Cardiac muscle cell (in vitro differentiated cells and primary cell): ENCODE measurements around the gene LCA5L. TPM values are rescaled to one million over a fixed set of nuclear protein-coding genes. Genes with fewer than 3 reads are reported as not detected.

Experiments used
- DNase-seq, 2 donors: peaks; one replicate each; pipeline versions ENCODE4 v3.0.0 to v3.0.0-alpha.2; 2010 to 2017; ENCODE audit warnings: low read depth in 1 of 2, low spot score in 1 of 2
- H3K27ac ChIP-seq: fragments of 200-600 bp; sonication (generic); 2 replicates; pipeline ENCODE4 v1.5.1; 2016
- H3K27me3 ChIP-seq: fragments of 200-600 bp; sonication (generic); 2 replicates; pipeline ENCODE4 v1.6.0; 2016; ENCODE audit warnings: control low read depth
- H3K36me3 ChIP-seq: fragments of 200-600 bp; sonication (generic); 2 replicates; pipeline ENCODE4 v1.5.1; 2016; ENCODE audit warnings: control low read depth
- H3K4me1 ChIP-seq: fragments of 200-600 bp; sonication (generic); 2 replicates; pipeline ENCODE4 v1.8.1; 2017; ENCODE audit warnings: low read depth, mild to moderate bottlenecking, mixed run types
- H3K4me3 ChIP-seq: fragments of 200-600 bp; sonication (generic); 2 replicates; pipeline ENCODE4 v1.5.1; 2016; ENCODE audit warnings: mild to moderate bottlenecking
- H3K9me3 ChIP-seq: fragments of 200-600 bp; sonication (generic); 2 replicates; pipeline ENCODE4 v1.5.1; 2017; ENCODE audit warnings: low read depth, mild to moderate bottlenecking, control low read depth
- polyA plus RNA-seq: library from polyadenylated mRNA; unstranded; fragments of >200 nt; fragmentation: Nextera tagmentation; extraction: Ambion mirVana; gene quantifications from 2 replicates; pipeline ENCODE4 v1.2.1, GENCODE V29; 2016
- total RNA-seq: library from RNA; depleted of rRNA; stranded (reverse); fragments of >200 nt; gene quantifications from 2 replicates; pipeline ENCODE4 v1.2.3, GENCODE V29; 2016
- TF ChIP-seq, protein P1 (sequence below): IDR thresholded peaks from 2 replicates; pipeline ENCODE4 v1.5.1; 2012; ENCODE audit warnings: low read depth, mild to moderate bottlenecking, low read length

The LCA5L gene
- total and polyA plus RNA-seq, 2 experiments from 2014 or later, result 2.9 to 5.0 TPM

DNA sequence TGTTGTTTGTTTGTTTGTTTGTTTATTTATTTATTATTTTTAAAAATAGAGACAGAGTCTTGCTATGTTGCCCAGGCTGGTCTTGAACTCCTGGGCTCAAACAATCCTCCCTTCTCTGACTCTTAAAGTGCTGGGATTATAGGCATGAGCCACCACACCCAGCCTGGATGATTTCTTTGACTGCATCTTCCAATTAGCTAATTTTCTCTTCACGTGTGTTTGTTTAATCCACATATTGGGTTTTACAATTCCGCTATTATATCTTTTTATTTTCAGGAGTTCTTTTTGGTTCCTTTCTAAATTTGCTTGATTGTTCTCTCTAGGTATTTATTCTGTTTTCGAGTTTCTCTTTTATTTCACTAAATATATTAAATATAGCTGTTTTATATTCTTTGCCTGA lies 26.0 kb upstream of the LCA5L start:
- no peaks in the 10 kb centered on the region for H3K27me3 ChIP-seq
- peaks cover 9% of the 10 kb centered on the region for H3K36me3 ChIP-seq
- H3K4me1 ChIP-seq, result peaks cover 11% of the 10 kb centered on the region
- no peak overlapping the region for H3K27ac ChIP-seq
- no peaks in the 10 kb centered on the region for H3K9me3 ChIP-seq
- no peak for DNase-seq
- H3K4me3 ChIP-seq, result no peak overlapping the region
- TF ChIP-seq, protein P1, sequence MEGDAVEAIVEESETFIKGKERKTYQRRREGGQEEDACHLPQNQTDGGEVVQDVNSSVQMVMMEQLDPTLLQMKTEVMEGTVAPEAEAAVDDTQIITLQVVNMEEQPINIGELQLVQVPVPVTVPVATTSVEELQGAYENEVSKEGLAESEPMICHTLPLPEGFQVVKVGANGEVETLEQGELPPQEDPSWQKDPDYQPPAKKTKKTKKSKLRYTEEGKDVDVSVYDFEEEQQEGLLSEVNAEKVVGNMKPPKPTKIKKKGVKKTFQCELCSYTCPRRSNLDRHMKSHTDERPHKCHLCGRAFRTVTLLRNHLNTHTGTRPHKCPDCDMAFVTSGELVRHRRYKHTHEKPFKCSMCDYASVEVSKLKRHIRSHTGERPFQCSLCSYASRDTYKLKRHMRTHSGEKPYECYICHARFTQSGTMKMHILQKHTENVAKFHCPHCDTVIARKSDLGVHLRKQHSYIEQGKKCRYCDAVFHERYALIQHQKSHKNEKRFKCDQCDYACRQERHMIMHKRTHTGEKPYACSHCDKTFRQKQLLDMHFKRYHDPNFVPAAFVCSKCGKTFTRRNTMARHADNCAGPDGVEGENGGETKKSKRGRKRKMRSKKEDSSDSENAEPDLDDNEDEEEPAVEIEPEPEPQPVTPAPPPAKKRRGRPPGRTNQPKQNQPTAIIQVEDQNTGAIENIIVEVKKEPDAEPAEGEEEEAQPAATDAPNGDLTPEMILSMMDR, result no peak

DNA sequence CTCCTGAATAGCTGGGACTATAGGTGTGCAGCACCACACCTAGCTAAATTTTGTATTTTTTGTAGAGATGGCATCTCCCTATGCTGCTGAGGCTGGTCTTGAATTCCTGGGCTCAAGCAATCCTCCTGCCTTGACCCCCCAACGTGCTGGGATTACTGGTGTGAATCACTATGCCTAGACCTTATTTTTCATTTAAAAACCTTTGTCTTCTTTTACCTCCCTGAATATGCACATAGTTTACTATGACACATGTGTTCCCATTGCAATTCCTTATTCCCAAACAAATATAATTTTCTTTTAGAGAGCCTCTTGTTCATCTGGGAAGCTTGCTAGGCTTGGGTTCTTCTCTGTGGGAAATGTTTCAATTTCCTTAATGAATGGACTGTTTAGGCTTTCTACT lies 23.0 kb upstream of the LCA5L start:
- TF ChIP-seq, protein P1, result no peak
- Histone ChIP-seq H3K27me3 (no peaks in the 10 kb centered on the region), H3K4me3 (no peak overlapping the region), H3K9me3 (no peaks in the 10 kb centered on the region), H3K27ac (no peak overlapping the region), H3K4me1 (peaks cover 11% of the 10 kb centered on the region), H3K36me3 (peaks cover 2% of the 10 kb centered on the region)
- DNase-seq, result no peak

DNA sequence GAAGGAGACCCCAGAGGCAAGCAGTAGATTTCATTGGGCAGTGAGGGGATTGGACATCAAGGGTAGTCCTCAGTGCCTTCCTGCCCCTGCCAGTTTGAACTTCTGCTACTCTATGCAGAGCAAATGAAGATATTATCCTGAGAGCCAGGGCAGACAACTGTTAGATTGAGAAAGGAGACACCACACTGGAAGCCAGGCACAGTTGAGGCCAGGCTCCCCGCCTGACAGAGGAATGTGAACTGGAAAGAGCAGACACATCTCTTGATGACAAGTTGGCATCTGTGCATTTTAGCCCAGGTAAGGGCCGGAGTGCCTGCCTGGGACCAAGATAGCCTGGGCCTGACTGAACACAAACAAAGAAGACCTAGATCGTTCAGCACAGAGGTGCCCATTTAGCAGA lies 22.2 kb upstream of the LCA5L start:
- peaks cover 11% of the 10 kb centered on the region for H3K4me1 ChIP-seq
- peaks cover 6% of the 10 kb centered on the region for H3K36me3 ChIP-seq
- TF ChIP-seq, protein P1, result no peak
- H3K27ac ChIP-seq, result peak overlapping the region; percentile 17
- H3K27me3 ChIP-seq, result no peaks in the 10 kb centered on the region
- DNase-seq, result no peak
- H3K4me3 ChIP-seq, result no peak overlapping the region
- H3K9me3 ChIP-seq, result no peaks in the 10 kb centered on the region

DNA sequence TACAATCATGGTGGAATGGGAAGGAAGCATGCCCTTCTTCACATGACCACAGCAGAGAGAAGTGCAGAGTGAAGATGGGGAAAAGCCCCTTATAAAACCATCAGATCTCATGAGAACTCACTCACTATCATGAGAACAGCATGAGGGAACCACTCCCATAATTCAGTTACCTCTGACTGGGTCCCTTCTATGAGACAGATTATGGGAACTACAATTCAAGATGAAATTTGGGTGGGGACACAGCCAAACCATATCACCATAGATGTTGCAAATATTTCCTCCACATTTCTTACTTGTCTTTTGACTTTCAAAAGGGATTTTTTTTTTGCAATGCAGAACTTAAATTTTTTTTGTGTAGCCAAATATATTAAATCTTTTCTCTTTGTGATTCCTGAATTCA lies 21.0 kb upstream of the LCA5L start:
- no peaks in the 10 kb centered on the region for H3K27me3 ChIP-seq
- H3K9me3 ChIP-seq, result no peaks in the 10 kb centered on the region
- H3K4me1 ChIP-seq, result no peaks in the 10 kb centered on the region
- TF ChIP-seq, protein P1, result no peak
- no peak for DNase-seq
- H3K4me3 ChIP-seq, result no peak overlapping the region
- peaks cover 9% of the 10 kb centered on the region for H3K36me3 ChIP-seq
- no peak overlapping the region for H3K27ac ChIP-seq

DNA sequence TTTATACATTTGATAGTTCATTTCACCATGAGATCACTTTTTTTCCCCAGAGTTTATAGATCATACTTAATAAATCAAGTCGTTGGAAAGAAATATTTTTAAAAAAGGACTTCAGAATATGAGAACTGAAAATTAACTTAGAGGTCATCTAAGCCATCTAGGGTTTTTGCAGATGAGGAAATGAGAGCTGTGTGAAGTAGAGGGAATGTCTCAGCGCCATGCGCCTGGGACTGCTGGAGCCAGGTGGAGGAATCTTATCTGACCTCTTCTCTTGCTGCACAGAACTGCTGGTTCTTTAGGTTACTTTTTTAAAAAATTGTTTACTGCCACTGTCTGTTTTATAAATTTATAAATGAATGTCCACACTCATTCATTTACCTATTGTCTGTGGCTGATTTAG lies 17.7 kb upstream of the LCA5L start:
- no peaks in the 10 kb centered on the region for H3K4me1 ChIP-seq
- no peaks in the 10 kb centered on the region for H3K9me3 ChIP-seq
- TF ChIP-seq, protein P1, result no peak
- H3K4me3 ChIP-seq, result no peak overlapping the region
- H3K27me3 ChIP-seq, result no peaks in the 10 kb centered on the region
- H3K27ac ChIP-seq, result no peak overlapping the region
- DNase-seq, result no peak
- H3K36me3 ChIP-seq, result peaks cover 9% of the 10 kb centered on the region

DNA sequence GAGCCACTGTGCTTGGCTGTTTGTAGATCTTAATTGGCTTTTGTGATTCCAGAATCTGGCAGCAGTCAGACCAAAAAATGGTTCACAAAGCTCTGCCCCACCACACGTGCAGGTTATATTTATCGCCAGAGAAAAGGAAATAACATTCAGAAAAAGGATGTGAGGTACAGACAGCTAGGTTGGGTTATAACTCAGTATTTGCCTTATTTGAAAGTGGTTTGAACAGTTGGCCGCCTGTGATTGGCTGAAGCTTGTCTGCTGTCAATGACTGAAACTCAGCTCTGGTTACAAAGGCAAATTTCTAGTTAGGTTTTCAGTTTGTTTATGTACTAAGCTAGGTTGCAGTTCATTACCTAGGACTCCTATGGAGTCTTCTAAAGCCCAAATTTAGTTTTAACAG lies 15.8 kb upstream of the LCA5L start:
- Histone ChIP-seq H3K9me3 (no peaks in the 10 kb centered on the region), H3K27ac (no peak overlapping the region), H3K27me3 (no peaks in the 10 kb centered on the region), H3K36me3 (peaks cover 9% of the 10 kb centered on the region), H3K4me3 (no peak overlapping the region), H3K4me1 (peaks cover 3% of the 10 kb centered on the region)
- DNase-seq, result no peak
- TF ChIP-seq, protein P1, result no peak
